Amniotic epithelial cell (primary cell): ENCODE results near the gene TMEM132E.

Source experiments
- DNase-seq: peaks from one replicate; pipeline ENCODE4 v3.0.0-alpha.2; 2010; ENCODE audit warnings: low read depth

TMEM132E gene

DNA sequence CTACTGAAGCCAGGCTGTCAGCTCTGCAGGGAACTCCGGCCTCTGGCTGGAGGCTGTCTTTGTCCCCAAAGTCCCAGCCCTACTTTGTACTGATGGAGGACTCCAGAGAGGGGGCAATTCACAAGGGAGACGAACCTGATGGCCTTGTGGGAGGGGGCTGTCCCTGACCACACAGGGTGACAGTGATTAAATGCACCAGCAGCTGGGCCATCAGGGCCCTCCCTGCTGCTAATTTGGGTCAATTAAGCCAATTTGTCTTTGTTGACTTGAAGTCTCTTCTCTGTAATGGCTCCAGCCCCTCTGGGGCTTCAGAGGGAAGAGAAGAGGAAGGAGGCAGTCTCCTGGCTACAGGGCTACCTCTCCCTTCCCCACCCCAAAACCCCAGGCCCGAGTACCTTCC lies 22.0 kb downstream of the TMEM132E start:
- no peak for DNase-seq

DNA sequence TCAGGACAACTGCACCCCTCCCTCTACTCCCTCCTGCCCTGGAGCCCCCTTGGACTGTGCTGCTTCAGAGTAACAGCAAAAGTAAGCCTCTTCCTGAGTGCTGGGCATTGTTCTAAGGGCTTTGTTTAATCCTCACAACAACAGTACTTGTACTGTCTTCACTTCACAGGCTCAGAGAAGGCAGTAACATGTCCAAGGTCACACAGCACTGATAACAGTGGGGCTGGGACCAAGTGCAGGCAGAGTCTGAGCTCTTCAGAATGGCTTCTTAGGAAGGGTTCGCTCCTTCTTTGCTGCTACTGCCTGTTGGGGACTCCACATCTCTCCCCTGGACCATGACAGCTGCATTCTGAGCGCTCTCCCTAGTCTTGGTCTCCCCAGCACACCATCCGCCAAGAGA lies 24.6 kb downstream of the TMEM132E start:
- no peak for DNase-seq

DNA sequence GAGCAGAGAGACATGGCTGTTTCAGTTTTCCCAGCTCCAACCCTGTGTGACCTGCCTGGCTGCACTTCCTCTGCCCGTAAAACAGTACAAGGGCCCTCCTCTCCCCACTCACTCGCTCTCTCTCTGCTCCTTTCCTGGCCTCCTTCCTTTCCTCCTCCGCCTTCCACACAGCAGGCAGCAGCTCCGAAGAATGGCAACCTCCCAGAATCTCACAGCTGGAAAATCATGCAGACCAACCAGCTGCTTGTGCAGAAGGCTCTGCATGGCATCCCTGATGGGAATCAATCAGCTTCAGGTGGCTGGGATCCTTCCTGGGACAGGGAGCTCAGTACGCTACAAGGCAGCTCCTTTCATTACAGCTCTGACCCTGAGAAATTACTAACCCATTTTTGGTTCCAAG lies 27.4 kb downstream of the TMEM132E start:
- no peak for DNase-seq

DNA sequence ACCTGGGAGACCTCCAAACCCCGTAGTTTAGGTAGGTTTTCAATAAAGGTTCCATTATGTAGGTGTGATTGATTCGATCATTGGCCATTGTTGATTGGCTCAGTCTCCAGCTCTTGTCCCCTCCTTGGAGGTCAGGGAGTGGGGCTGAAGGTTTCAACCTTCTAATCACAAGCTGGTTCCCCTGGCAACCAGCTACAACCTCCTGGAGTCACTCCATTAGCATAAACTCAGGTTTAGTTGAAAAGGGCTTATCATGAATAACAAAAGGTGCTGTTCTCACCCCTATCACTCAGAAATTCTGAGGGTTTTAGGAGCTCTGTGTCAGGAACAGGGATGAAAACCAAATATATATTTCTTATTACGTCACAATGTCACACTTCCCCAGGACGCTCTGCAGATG lies 28.5 kb downstream of the TMEM132E start:
- no peak for DNase-seq

DNA sequence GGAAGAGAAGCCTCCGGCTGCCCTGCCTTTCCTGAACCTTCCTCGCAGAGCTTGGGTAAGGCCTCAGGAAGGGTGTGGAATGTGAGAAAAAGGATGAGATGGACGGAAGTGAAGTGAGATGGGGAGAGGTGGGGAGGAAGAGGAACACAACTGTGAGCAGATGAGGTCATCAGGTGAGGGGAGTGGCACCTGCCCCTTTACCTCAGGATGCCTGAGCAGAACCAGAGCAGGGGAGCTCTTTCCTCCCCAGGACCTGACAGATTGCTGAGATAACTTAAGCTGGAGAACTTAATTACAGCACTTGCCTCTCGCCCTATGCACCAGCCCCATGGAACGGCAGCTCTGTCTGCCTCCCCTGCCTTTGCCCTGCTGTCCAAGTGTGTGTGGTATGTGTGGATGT lies 29.8 kb downstream of the TMEM132E start:
- DNase-seq: no peak

DNA sequence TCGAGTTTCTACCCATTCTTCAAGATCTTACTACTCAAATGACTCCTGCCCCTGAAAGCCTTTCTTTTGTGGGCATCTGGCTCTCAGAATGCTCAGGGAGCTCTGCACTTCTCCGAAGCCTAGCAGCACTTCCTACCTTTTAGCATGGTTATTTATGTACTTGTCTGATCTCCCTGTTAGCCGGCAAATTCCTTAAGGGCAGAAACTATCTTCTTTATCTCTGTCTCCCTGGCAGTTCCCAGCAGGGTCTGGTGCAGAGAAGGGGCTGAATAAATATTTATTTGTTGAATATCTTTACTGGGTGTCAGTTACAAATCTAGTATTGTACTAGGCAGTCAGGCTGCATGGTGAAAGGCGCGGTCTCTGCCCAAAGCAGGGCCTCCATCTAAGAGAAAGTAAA lies 30.7 kb downstream of the TMEM132E start:
- no peak for DNase-seq

DNA sequence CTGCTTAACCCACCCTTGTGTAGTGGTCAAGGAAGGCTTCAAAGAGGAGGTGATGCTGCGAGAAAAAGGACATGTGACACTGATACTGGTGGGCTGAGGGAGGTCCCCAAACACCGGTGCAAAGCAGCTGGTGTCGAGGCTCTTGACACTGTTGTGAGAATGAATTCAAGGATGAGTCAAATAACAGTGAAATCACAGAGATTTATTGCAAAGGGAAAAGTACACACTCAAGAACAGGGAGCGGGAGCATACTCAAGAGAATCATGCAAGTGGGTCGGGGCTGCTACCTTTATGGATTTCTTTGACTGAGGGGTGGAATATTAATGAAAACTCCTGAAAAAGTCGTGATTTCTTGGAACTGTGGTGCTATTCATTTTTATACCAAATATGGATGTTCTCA lies 31.1 kb downstream of the TMEM132E start:
- DNase-seq: no peak

DNA sequence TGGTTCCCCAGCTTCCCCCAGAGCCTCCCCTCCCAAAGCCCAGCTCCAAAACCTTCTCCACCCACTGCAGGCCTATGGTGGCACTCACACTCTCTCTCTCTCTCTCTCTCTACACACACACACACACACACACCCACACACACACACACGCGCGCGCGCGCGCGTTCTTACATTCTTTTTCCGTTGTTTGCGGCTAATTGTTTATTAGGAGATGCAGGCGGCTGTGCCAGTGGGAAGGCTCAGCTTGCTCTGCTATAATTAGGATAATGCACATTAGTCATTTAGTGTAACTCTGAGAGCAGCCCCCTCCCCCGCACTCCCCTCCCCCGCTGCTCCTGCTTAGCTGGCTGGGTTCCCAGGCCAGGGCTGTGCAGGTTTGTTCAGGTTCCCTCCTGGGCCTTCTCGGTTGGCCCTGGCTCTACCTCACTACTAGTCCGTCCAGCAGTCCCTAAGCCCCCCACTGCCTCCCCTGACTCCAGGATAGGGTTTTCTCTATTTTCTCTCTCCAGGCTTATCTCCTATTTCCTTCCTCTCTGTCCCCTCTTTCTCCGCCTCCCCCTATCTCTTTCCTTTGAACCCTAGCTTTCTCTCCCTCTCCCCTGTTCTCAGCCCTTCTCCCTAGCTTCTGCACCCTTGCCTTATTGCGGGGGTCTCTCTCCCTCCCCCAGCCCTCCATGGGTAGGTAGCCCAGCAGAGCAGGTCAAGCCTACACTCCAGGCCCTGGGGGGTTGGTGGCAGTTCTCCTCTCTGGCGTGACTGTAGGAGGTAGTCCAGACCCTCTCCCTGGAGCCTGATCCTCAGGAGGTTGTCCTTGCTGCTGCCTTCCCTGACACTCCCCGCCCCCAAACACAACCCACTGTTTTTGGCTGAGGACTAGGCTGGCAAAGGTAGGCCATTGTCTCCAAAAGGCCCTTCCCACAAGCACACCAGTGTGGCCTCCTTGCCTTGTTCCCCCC lies 34.0 kb downstream of the TMEM132E start:
- DNase-seq: peak; percentile 1

DNA sequence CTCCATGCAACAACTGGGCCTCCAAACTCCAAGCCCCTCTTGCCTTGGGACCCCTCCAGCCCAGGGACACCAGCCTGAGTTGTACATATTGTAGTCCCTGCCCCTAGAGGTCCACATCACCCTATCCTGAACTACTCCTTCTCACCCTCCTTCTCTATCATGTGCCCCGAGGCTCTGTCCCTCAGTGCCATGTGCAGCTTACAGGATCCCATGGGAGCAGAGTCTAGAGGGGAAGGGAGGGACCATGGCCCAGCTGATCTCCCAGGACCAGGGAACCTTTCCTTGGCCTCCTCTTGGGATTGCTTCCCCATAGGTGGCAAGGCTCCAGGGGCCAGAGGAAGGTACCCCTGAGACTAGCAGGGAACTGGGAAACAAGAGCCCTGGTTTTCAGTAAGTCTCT lies 35.3 kb downstream of the TMEM132E start:
- no peak for DNase-seq

DNA sequence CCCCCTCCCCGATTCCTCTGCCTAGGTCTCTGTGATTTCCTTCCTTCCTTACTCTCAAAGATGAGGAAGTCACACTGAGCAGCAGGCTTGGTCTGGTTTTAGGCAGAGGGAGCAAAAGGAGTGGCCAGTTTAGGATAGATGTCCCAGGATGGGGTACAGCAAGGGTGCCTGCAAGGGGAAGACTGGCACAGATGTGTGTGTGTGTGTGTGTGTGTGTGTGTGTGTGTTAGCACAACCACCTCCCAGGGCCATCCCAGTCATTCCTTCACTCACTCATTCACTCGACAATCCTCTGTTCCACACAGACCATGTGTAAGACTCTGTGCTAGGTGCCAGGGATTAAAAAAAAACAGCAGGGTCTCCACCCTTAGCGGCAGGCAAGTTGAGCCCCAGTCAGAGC lies 35.9 kb downstream of the TMEM132E start:
- no peak for DNase-seq

DNA sequence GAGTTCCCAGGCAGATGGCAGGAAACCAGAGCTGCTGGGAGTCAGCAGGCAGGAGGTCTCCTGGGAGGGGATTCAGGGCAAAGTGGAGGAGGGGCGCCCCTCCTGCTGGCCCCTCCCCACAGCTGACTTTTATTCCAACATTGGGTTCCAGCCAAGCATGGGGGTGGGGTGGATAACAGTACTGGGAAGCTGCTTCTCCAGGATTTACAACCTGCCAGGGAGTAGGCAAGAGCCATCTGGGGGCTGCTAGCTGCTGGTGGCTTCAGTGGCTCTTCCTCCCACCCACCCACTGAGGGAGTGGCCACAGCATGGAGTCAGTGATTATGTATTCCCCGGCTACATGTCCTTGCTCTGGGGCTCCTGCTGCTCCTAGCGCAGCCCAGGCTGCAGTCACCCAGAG lies 36.8 kb downstream of the TMEM132E start:
- DNase-seq: no peak

DNA sequence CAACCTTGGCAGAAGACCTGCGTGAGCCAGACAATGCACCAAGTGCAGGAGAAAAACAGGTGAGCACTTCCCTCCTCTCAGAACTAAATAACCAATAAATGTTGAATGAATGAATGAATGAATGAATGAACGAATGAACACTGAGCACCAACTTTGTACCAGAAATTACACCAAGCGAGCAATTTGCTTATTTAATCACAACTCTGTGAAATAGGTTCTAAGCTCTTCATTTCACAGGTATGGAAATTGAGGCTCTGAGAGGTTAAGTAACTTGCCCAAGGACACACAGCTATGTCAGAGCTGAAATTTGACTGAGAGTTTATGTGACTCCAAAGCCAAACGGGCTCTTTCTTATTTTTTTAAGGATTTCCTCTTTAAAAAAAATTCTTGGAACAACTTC lies 38.0 kb downstream of the TMEM132E start:
- DNase-seq: no peak

DNA sequence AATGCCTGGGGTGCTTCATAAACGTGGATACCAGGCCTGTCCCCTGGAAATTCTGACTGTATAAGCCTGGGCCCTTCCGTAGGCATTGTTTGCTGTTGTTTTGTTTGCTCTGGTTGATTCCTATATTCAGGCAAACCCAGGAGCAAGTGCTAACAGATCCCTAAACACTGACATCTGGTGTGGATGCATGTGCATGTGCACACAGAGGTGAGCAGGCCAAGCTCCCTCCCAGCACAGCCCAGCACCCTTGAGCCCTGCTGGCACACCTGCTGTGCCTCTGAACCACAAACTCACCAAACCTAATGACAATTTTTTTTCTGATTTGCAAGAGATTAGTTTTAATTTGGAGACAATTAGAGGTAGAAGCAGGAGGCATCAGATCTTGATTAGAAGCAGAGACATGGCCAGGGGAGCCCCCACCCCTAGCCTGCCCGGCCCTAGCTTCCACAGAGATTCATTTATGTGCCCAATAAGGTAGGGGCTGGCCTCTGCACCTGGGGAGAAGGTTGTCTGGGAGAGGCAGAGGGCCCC lies 40.4 kb downstream of the TMEM132E start:
- no peak for DNase-seq

DNA sequence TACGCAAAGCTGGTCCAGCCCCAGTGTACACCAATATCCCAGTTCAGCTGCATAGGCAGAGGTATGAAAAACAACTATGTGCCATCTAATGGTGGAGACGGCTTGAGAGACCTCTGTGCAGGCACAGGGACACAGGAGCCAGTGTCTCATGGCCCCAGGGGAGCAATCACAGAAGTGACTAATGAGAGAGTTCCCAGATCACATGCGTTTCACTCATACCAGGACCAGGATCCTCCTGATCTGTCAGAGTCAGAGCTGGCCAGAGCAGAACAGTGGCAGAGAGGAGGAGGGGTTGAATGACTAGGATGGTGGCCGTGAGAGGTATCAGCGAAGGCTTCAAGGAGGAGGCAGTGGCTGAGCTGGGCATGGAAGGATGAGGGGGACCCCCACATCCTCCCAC lies 41.1 kb downstream of the TMEM132E start:
- DNase-seq: no peak

DNA sequence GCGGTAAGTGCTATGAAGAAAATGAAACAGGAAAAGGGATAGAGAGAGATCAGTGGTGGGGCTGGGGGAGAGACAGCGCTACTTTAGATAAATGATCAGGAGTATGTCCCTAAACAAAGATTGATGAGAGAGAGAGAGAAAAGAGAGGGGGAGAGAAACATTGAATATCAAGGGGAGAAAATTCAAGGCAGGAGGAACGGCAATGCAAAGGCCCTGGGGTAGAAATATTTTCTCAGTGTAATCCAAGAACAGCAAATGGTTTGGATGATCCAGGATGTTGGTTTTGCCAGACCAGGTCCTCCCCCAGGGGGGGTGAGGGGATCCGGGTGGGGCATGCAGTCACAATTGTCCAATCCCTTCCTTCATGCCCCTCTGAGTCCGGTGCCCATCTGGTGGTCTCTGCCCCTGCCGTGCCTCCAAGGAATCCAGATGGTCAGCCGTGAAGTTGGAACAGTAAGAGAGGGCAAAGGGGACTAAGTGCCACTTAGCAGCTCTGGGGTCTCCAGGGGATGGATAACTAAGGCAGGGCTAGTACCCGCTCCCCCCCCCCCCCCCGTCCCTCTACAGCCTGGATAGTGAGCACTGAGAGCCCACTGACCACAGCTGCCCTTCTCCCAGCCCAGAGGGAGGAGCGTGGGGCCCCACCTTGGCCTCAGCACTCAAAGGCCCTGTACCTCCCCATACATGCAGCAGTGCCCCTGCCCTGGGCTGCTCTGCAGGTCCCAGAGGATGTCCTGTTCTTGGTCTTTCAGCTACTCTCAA lies 43.7 kb downstream of the TMEM132E start:
- no peak for DNase-seq

DNA sequence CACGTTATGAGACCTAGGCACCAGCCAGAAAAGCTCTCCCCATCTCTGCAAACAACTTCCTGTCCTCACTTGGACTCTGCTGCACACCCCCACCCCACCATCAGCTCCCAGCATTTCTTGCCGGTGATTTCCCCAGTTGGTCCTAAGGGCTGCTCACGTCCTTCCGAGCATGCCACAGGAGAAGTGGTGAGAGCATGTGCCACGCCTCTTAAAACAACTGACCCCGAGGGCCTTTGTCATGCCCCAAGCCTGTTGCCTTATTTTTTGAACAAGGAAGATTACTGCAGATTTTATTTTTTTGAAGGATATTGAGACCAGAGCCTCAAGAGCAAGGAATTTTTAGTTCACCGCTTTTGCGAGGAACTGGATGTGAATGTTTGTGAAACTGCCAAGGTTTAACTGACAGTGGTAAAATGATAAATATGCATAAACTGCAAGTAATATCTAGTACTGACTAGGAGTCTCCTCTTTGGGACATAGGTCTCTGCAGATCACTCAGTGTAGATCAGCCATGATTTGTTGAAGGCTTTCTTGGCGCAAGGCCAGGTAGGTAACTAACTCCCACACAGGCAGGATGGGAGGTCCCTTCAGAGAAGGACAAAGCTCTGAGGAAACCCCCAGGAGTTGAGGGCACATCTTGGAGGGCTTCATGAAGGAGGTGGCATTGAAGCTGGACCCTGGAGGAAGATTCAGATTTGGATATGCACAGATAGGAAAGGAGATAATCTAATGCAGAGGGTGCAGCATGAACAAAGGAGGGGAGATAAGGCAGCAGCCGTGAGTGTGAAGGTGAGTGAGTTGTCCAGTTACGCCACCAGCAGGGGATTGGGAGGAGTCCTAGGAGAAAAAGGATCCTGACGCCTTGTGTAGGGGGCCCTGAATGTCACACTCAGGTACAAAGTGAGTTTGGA lies 44.7 kb downstream of the TMEM132E start:
- no peak for DNase-seq

DNA sequence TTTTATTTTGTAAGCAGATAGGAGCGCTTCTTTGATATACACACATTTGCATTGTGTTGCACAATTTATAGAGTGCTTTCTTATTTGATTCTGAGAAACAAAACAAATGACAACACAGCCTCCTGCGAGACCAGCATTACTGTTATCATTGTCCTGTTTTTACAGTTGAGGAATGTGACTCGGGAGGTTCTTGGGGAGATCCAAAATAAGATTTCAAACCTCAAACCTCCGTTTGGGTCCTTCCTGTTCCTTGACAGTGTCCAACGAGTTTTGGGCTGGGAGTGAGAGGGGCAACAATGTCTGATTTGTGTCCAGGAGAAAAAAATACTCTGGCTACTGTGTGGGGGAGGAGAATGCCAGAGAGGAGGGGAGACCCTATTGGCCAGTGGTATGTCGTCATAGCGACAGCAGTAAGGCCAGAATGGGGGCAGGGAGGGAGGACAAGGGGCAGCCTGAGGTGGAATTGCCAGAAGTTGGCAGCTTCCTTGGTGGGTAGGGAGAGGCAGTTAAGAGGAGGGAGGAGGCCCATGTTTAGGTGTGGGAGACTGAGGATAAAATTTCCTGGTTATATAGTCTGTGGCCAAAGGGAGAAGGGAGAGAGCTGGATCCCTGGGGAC lies 45.5 kb downstream of the TMEM132E start:
- DNase-seq: no peak

DNA sequence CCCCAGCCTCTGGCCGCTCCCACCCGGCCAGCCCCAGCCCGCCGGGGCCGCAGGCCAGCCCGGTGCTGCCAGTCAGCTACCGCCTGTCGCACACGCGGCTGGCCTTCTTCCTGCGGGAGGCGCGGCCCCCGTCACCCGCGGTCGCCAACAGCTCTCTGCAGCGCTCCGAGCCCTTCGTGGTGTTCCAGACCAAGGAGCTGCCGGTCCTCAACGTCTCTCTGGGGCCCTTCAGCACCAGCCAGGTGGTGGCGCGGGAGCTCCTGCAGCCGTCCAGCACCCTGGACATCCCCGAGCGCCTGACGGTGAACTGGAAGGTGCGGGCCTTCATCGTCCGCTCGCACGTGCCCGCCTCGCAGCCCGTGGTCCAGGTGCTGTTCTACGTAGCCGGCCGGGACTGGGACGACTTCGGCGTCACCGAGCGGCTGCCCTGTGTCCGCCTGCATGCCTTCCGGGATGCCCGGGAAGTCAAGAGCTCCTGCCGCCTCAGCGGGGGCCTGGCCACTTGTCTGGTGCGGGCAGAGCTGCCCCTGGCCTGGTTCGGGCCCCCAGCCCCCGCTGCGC lies 46.8 kb downstream of the TMEM132E start:
- no peak for DNase-seq

DNA sequence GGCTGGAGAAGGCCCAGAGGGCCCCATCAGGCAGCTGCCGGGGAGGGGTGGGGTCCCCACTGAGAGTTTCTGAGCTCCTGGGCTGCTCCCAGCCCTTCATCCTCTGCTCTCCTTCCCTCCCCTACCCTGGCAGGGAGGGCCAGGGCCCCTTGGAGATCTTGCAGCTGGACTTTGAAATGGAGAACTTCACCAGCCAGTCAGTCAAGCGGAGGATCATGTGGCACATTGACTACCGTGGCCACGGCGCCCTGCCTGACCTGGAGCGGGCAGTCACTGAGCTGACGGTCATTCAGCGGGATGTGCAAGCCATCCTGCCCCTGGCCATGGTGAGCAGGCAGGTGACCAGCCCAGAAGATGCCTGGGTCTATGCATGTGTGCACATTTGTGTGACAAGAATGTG lies 49.5 kb downstream of the TMEM132E start:
- DNase-seq: no peak

DNA sequence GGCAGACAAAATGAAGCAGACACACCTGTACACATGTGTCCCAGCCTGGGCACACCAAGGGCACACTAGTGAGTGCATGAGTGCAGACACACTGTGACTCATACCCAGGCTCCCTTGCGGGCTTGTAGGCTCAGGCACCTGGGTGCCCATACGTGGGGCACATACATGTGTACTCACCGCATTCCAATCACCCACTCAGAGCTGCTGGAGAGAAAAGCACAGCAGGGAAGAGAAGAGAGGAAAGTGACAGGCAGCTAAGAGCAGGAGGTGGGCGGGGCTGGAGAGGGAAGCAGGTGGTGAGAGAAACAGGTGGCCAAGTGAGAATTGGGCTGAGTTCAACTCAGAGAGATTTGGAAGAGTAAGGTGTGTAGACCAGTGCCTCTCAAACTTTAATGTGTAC lies 54.0 kb downstream of the TMEM132E start:
- no peak for DNase-seq

DNA sequence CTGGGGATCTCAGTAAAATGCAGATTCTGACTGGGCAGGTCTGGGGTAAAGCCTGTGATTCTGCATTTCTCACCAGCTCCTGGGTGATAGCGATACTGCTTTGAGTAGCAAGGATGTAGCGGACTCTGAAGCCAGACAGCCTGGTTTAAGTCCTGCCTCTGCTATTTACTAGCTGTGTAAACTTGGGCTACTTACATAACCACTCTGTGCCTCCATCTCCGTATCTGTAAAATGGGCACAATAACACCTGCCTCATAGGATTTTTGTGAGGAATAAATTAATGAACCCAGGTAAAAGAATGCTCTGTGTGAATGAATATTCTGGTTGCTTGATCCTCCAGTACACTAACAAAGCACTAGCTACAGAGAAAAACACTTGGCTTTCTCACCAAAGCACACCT lies 54.4 kb downstream of the TMEM132E start:
- DNase-seq: no peak
